ENCODE measurements around the gene TGM6. TPM values are rescaled to one million over a fixed set of nuclear protein-coding genes. Genes with fewer than 3 reads are reported as not detected.

The TGM6 gene
- polyA plus RNA-seq, 1 donor from 2014 or later: not detected

DNA sequence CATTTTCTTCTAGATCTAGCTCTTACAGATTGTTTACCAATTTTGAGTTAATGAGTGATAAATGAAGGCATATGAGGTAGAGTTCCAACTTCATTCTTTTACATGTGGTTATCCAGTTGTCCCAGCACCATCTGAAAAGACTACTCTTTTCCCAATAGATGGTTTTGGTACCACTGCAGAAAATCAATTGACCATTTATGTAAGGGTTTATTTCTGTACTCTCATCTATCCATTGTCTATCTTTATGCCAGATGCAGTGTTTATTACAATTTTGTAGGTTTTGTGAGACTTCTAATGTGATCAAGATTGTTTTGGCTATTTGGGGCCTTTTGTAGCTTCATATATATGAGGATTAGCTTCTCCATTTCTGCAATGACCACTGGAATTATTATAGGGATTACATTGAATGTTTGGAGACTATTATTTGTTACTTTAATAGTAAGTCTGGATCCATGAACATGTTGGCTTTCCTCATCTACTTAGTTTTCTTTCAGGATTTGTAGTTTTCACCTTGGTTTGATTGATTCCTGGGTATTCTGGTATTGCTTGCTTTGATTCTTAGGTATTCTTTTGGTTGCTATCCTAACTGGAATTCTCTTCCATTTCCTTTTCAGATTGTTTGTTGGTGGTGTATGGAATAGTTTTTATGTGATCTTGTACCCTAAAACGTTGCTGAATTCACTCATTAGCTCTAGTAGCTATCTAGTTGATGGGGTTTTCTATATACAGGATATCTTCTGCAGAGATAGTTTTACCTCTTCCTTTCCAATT lies 79.5 kb downstream of the TGM6 start:
- Histone ChIP-seq H2AFZ (ENCODE audit: low read depth, low read length) (no peak overlapping the region), H3K79me2 (replicated peaks; ENCODE audit: insufficient read depth, low read length) (no peaks in the 10 kb centered on the region), H3K27ac (ENCODE audit: low read length) (no peak overlapping the region), H3F3A (ENCODE audit: insufficient read depth, low read length, poor library complexity, severe bottlenecking) (no peaks in the 10 kb centered on the region), H3K9me2 (ENCODE audit: insufficient read depth, low read length) (no peaks in the 10 kb centered on the region), H3K9me3 (ENCODE audit: low read length) (no peaks in the 10 kb centered on the region), H4K20me1 (ENCODE audit: insufficient read depth) (no peaks in the 10 kb centered on the region), H3K4me2 (ENCODE audit: low read length) (no peak overlapping the region), H3K4me3 (ENCODE audit: low read length) (no peak overlapping the region), H3K9ac (ENCODE audit: low read length) (no peak overlapping the region), H3K27me3 (ENCODE audit: insufficient read depth, low read depth, low read length) (no peaks in the 10 kb centered on the region), H3K36me3 (ENCODE audit: insufficient read depth, low read length) (peaks cover 13% of the 10 kb centered on the region)
- TF ChIP-seq, protein P1, sequence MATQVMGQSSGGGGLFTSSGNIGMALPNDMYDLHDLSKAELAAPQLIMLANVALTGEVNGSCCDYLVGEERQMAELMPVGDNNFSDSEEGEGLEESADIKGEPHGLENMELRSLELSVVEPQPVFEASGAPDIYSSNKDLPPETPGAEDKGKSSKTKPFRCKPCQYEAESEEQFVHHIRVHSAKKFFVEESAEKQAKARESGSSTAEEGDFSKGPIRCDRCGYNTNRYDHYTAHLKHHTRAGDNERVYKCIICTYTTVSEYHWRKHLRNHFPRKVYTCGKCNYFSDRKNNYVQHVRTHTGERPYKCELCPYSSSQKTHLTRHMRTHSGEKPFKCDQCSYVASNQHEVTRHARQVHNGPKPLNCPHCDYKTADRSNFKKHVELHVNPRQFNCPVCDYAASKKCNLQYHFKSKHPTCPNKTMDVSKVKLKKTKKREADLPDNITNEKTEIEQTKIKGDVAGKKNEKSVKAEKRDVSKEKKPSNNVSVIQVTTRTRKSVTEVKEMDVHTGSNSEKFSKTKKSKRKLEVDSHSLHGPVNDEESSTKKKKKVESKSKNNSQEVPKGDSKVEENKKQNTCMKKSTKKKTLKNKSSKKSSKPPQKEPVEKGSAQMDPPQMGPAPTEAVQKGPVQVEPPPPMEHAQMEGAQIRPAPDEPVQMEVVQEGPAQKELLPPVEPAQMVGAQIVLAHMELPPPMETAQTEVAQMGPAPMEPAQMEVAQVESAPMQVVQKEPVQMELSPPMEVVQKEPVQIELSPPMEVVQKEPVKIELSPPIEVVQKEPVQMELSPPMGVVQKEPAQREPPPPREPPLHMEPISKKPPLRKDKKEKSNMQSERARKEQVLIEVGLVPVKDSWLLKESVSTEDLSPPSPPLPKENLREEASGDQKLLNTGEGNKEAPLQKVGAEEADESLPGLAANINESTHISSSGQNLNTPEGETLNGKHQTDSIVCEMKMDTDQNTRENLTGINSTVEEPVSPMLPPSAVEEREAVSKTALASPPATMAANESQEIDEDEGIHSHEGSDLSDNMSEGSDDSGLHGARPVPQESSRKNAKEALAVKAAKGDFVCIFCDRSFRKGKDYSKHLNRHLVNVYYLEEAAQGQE (IDR thresholded peaks at IDR 0.05; ENCODE audit: borderline replicate concordance): no peak
- TF ChIP-seq EP300 (conservative IDR thresholded peaks at IDR 0.05; ENCODE audit: poor library complexity, severe bottlenecking) (no peak), TAF1 (IDR thresholded peaks at IDR 0.05; ENCODE audit: low read depth) (no peak), MXI1 (conservative IDR thresholded peaks at IDR 0.05; ENCODE audit: poor library complexity, severe bottlenecking) (no peak), POLR2AphosphoS5 (IDR thresholded peaks at IDR 0.05) (no peak), EZH2 (IDR thresholded peaks at IDR 0.05; ENCODE audit: borderline replicate concordance, insufficient read depth, low read length, poor library complexity, severe bottlenecking) (no peak), SMC3 (conservative IDR thresholded peaks at IDR 0.05; ENCODE audit: poor library complexity) (no peak), RAD21 (conservative IDR thresholded peaks at IDR 0.05) (no peak)
- TF ChIP-seq, protein P2, sequence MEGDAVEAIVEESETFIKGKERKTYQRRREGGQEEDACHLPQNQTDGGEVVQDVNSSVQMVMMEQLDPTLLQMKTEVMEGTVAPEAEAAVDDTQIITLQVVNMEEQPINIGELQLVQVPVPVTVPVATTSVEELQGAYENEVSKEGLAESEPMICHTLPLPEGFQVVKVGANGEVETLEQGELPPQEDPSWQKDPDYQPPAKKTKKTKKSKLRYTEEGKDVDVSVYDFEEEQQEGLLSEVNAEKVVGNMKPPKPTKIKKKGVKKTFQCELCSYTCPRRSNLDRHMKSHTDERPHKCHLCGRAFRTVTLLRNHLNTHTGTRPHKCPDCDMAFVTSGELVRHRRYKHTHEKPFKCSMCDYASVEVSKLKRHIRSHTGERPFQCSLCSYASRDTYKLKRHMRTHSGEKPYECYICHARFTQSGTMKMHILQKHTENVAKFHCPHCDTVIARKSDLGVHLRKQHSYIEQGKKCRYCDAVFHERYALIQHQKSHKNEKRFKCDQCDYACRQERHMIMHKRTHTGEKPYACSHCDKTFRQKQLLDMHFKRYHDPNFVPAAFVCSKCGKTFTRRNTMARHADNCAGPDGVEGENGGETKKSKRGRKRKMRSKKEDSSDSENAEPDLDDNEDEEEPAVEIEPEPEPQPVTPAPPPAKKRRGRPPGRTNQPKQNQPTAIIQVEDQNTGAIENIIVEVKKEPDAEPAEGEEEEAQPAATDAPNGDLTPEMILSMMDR (IDR thresholded peaks at IDR 0.05; ENCODE audit: poor library complexity, severe bottlenecking): no peak

DNA sequence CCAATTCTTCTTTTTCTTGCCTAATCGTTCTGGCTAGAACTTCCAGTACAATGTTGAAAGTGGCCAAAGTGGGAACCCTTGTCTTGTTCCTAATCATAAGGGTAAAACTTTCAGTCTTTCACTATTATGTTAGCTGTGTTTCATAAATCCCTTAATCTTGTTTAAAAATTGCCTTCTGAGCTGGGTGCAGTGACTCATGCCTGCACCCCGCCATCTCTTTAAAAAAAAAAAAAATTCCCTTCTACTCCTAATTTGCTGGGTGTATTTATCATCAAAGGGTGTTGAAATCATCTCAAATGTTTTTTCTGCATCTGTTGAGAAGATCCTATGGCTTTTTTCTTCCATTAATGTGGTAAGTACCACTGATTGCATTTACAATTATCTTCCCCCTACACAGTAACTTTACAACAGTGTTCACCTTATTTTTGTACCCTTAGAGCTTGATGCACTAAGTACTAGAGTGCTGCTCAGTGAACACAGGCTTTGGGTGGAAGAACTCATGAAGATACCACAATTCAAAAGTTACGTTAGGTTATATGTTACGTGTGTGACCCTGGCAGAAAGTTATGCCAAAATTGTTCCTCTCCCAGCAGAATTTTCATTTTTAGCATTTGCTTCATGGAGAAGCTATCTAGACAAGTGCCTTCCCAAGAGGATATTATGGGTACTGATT lies 80.2 kb downstream of the TGM6 start:
- Histone ChIP-seq H3K36me3 (ENCODE audit: insufficient read depth, low read length) (peaks cover 17% of the 10 kb centered on the region), H3K9ac (ENCODE audit: low read length) (no peak overlapping the region), H3K9me3 (ENCODE audit: low read length) (no peaks in the 10 kb centered on the region)

More for the DNA sequence above, 80.2 kb downstream of the TGM6 start:
- Histone ChIP-seq H3K9me2 (ENCODE audit: insufficient read depth, low read length) (no peaks in the 10 kb centered on the region), H3K27me3 (ENCODE audit: insufficient read depth, low read depth, low read length) (no peaks in the 10 kb centered on the region), H3K27ac (ENCODE audit: low read length) (no peak overlapping the region), H4K20me1 (ENCODE audit: insufficient read depth) (no peaks in the 10 kb centered on the region), H3K79me2 (replicated peaks; ENCODE audit: insufficient read depth, low read length) (no peaks in the 10 kb centered on the region), H3K4me3 (ENCODE audit: low read length) (no peak overlapping the region), H2AFZ (ENCODE audit: low read depth, low read length) (no peak overlapping the region), H3K4me2 (ENCODE audit: low read length) (no peak overlapping the region), H3F3A (ENCODE audit: insufficient read depth, low read length, poor library complexity, severe bottlenecking) (no peaks in the 10 kb centered on the region)
- TF ChIP-seq EP300 (conservative IDR thresholded peaks at IDR 0.05; ENCODE audit: poor library complexity, severe bottlenecking): no peak
- TF ChIP-seq, protein P1 (IDR thresholded peaks at IDR 0.05; ENCODE audit: borderline replicate concordance): no peak
- TF ChIP-seq, protein P2 (IDR thresholded peaks at IDR 0.05; ENCODE audit: poor library complexity, severe bottlenecking): no peak
- TF ChIP-seq POLR2AphosphoS5 (IDR thresholded peaks at IDR 0.05): no peak
- TF ChIP-seq TAF1 (IDR thresholded peaks at IDR 0.05; ENCODE audit: low read depth): no peak
- no peak for TF ChIP-seq EZH2 (IDR thresholded peaks at IDR 0.05; ENCODE audit: borderline replicate concordance, insufficient read depth, low read length, poor library complexity, severe bottlenecking)
- TF ChIP-seq RAD21 (conservative IDR thresholded peaks at IDR 0.05): no peak
